ENCODE results near the gene FBXL19.
A peak's percentile ranks its signal among the peaks of the same experiment; 100 is the strongest.
"Not testable (repeated sequence)": the region's sequence is repeated elsewhere in the genome, so short reads cannot be mapped to it uniquely, and the experiment has no call there.

FBXL19 gene

GRCh38 chr16:30922960-30923535 lies 324 bp upstream of the FBXL19 start:
- DNase-seq, result peak; percentile 93

GRCh38 chr16:30924076-30924912 lies 922 bp downstream of the FBXL19 start:
- DNase-seq, result no peak

- DNase-seq, result no peak
Measured at GRCh38 chr16:30924913-30925631, 1.7 kb downstream of the FBXL19 start.

- DNase-seq, result no peak
Measured at GRCh38 chr16:30925632-30925987, 2.2 kb downstream of the FBXL19 start.

GRCh38 chr16:30925995-30926811 lies 2.8 kb downstream of the FBXL19 start:
- DNase-seq, result no peak

GRCh38 chr16:30926937-30927788 lies 3.8 kb downstream of the FBXL19 start:
- no peak for DNase-seq

GRCh38 chr16:30927789-30928378 lies 4.5 kb downstream of the FBXL19 start:
- DNase-seq, result no peak

GRCh38 chr16:30928390-30928789 lies 5.0 kb downstream of the FBXL19 start:
- no peak for DNase-seq

GRCh38 chr16:30929167-30929566 lies 5.8 kb downstream of the FBXL19 start:
- no peak for DNase-seq

GRCh38 chr16:30930160-30930571 lies 6.8 kb downstream of the FBXL19 start:
- no peak for DNase-seq

- no peak for DNase-seq
Measured at GRCh38 chr16:30931068-30931650, 7.8 kb downstream of the FBXL19 start.

- DNase-seq, result no peak
Measured at GRCh38 chr16:30934827-30935557, 11.6 kb downstream of the FBXL19 start.

- DNase-seq, result no peak
Measured at GRCh38 chr16:30937692-30938091, 14.3 kb downstream of the FBXL19 start.

- not testable (repeated sequence) for DNase-seq
Measured at GRCh38 chr16:30939571-30939970, 16.2 kb downstream of the FBXL19 start.

- DNase-seq, result peak; percentile 55
Measured at GRCh38 chr16:30941600-30942425, 18.4 kb downstream of the FBXL19 start.

GRCh38 chr16:30942426-30942806 lies 19.0 kb downstream of the FBXL19 start:
- no peak for DNase-seq

- DNase-seq, result no peak
Measured at GRCh38 chr16:30944352-30944751, 21.0 kb downstream of the FBXL19 start.

- DNase-seq, result no peak
Measured at GRCh38 chr16:30946671-30947540, 23.5 kb downstream of the FBXL19 start.

GRCh38 chr16:30947541-30947858 lies 24.1 kb downstream of the FBXL19 start:
- DNase-seq, result no peak

Measured in activated CD4-positive, alpha-beta T cell treated with anti-CD3 and anti-CD28 coated beads, Interleukin-2, amount 50 U/mL, for 1 hour (primary cell).